WTC11 (cell line): ENCODE results near the gene ATXN7L3B. TPM values are rescaled to one million over a fixed set of nuclear protein-coding genes. Genes with fewer than 3 reads are reported as not detected.

Experiments
- ATAC-seq: fragments of 200-7000 bp; cut with Tn5 transposase; 2 replicates; pipeline ENCODE4 v1.10.0; 2021; ENCODE audit warnings: mild to moderate bottlenecking, moderate library complexity
- CTCF ChIA-PET: fragments of 300-600 bp; sonication (Branson Sonifier 250); formaldehyde crosslinking; loops from one replicate; lab custom pipeline; 2021; ENCODE audit warnings: antibody characterized with exemption; lab: Charles Lee
- POLR2A ChIA-PET: fragments of 350-600 bp; sonication (Branson Sonifier 250); formaldehyde crosslinking; loops from one replicate; lab custom pipeline; 2021; ENCODE audit warnings: antibody characterized with exemption; lab: Charles Lee
- DNase-seq: peaks from one replicate; pipeline ENCODE4 v3.0.0; 2021; ENCODE audit warnings: low spot score
- H3K27ac Mint-ChIP-seq: 2 replicates; pipeline ENCODE4 v1.8.0; 2021; ENCODE audit warnings: mixed read lengths
- H3K27me3 Mint-ChIP-seq: 2 replicates; pipeline ENCODE4 v1.8.0; 2021; ENCODE audit warnings: low read depth, mild to moderate bottlenecking, moderate library complexity, mixed read lengths
- H3K36me3 Mint-ChIP-seq: 2 replicates; pipeline ENCODE4 v1.8.0; 2021; ENCODE audit warnings: mixed read lengths
- H3K4me1 Mint-ChIP-seq: 2 replicates; pipeline ENCODE4 v1.8.0; 2022; ENCODE audit warnings: mixed read lengths
- H3K4me3 Mint-ChIP-seq: 2 replicates; pipeline ENCODE4 v1.8.0; 2021; ENCODE audit warnings: mild to moderate bottlenecking, moderate library complexity, mixed read lengths
- H3K9me3 Mint-ChIP-seq: 2 replicates; pipeline ENCODE4 v1.8.0; 2021; ENCODE audit warnings: mixed read lengths
- CBFB ChIP-seq: sonication (generic); formaldehyde crosslinking; IDR thresholded peaks from 2 replicates; pipeline ENCODE4 v1.8.1; 2022; ENCODE audit warnings: mild to moderate bottlenecking, low read depth, missing genetic modification reagents
- CREM ChIP-seq: sonication (generic); formaldehyde crosslinking; IDR thresholded peaks from 2 replicates; pipeline ENCODE4 v1.8.1; 2022; ENCODE audit warnings: mild to moderate bottlenecking, missing genetic modification reagents, moderate library complexity
- E2F5 ChIP-seq: sonication (generic); formaldehyde crosslinking; IDR thresholded peaks from 2 replicates; pipeline ENCODE4 v1.8.1; 2022; ENCODE audit warnings: mild to moderate bottlenecking, moderate library complexity, missing genetic modification reagents
- ELF4 ChIP-seq: sonication (generic); formaldehyde crosslinking; IDR thresholded peaks from 2 replicates; pipeline ENCODE4 v1.8.1; 2022; ENCODE audit warnings: low read depth, mild to moderate bottlenecking, moderate library complexity, missing genetic modification reagents
- EMX1 ChIP-seq: fragments of 250-450 bp; sonication (Bioruptor Pico); IDR thresholded peaks from 2 replicates; pipeline ENCODE4 v1.8.0; 2021; ENCODE audit warnings: mild to moderate bottlenecking
- GABPB1 ChIP-seq: sonication (generic); formaldehyde crosslinking; IDR thresholded peaks from 2 replicates; pipeline ENCODE4 v1.8.1; 2023; ENCODE audit warnings: mild to moderate bottlenecking, missing genetic modification reagents
- HMGA2 ChIP-seq: fragments of 250-450 bp; sonication (Bioruptor Pico); IDR thresholded peaks from 2 replicates; pipeline ENCODE4 v1.4.0; 2021; ENCODE audit warnings: mild to moderate bottlenecking, moderate library complexity
- MXD4 ChIP-seq: fragments of 250-450 bp; sonication (Bioruptor Pico); IDR thresholded peaks from 2 replicates; pipeline ENCODE4 v1.8.0; 2021; ENCODE audit warnings: mild to moderate bottlenecking, moderate library complexity, borderline replicate concordance
- NFATC4 ChIP-seq: fragments of 250-450 bp; sonication (Bioruptor Pico); IDR thresholded peaks from 2 replicates; pipeline ENCODE4 v1.9.0; 2021; ENCODE audit warnings: mild to moderate bottlenecking
- NFYB ChIP-seq: sonication (generic); formaldehyde crosslinking; conservative IDR thresholded peaks from 2 replicates; pipeline ENCODE4 v1.8.0; 2022; ENCODE audit warnings: low read depth, missing genetic modification reagents
- NR2C2 ChIP-seq: sonication (generic); formaldehyde crosslinking; IDR thresholded peaks from 2 replicates; pipeline ENCODE4 v1.8.0; 2022; ENCODE audit warnings: mild to moderate bottlenecking, missing genetic modification reagents
- SP1 ChIP-seq: sonication (generic); formaldehyde crosslinking; conservative IDR thresholded peaks from 2 replicates; pipeline ENCODE4 v1.8.1; 2022; ENCODE audit warnings: missing genetic modification reagents
- ZBTB21 ChIP-seq: sonication (generic); formaldehyde crosslinking; IDR thresholded peaks from 2 replicates; pipeline ENCODE4 v1.8.1; 2023; ENCODE audit warnings: mild to moderate bottlenecking, missing genetic modification reagents, borderline replicate concordance
- ZNF138 ChIP-seq: sonication (generic); formaldehyde crosslinking; conservative IDR thresholded peaks from 2 replicates; pipeline ENCODE4 v1.8.1; 2022; ENCODE audit warnings: mild to moderate bottlenecking, moderate library complexity, missing genetic modification reagents
- ZNF219 ChIP-seq: sonication (generic); formaldehyde crosslinking; IDR thresholded peaks from 2 replicates; pipeline ENCODE4 v1.8.0; 2023; ENCODE audit warnings: missing genetic modification reagents, mild to moderate bottlenecking, borderline replicate concordance
- ZNF317 ChIP-seq: sonication (generic); formaldehyde crosslinking; IDR thresholded peaks from 2 replicates; pipeline ENCODE4 v1.8.1; 2023; ENCODE audit warnings: low read depth, mild to moderate bottlenecking, moderate library complexity, missing genetic modification reagents, borderline replicate concordance
- ZNF532 ChIP-seq: fragments of 250-450 bp; sonication (Bioruptor Pico); IDR thresholded peaks from 2 replicates; pipeline ENCODE4 v1.9.0; 2021; ENCODE audit warnings: mild to moderate bottlenecking, borderline replicate concordance
- ZNF671 ChIP-seq: fragments of 250-450 bp; sonication (Bioruptor Pico); IDR thresholded peaks from 2 replicates; pipeline ENCODE4 v1.8.0; 2021; ENCODE audit warnings: mild to moderate bottlenecking
- ZSCAN18 ChIP-seq: fragments of 250-450 bp; sonication (Bioruptor Pico); IDR thresholded peaks from 2 replicates; pipeline ENCODE4 v2.1.2; 2022; ENCODE audit warnings: mild to moderate bottlenecking, moderate library complexity
- total RNA-seq: library from RNA; stranded (reverse); gene quantifications from 3 replicates; pipeline ENCODE4 v1.2.3, GENCODE V29; 2021
- TF ChIP-seq, protein P1 (sequence below): sonication (generic); formaldehyde crosslinking; IDR thresholded peaks from 2 replicates; pipeline ENCODE4 v1.8.1; 2023; ENCODE audit warnings: mild to moderate bottlenecking, missing genetic modification reagents, moderate library complexity
- TF ChIP-seq, protein P2 (sequence below): sonication (generic); formaldehyde crosslinking; IDR thresholded peaks from 2 replicates; pipeline ENCODE4 v1.8.1; 2023; ENCODE audit warnings: mild to moderate bottlenecking, missing genetic modification reagents, borderline replicate concordance
- TF ChIP-seq, protein P3 (sequence below): sonication (generic); formaldehyde crosslinking; IDR thresholded peaks from 2 replicates; pipeline ENCODE4 v1.8.0; 2023; ENCODE audit warnings: missing genetic modification reagents

Gene ATXN7L3B
- total RNA-seq, 1 experiment from 2014 or later, result 36.3 TPM

GRCh38 chr12:74551291-74551690 is 13.7 kb downstream of the ATXN7L3B start:
- ChIA-PET POLR2A (no interaction called here), CTCF (no interaction called here)
- Mint-ChIP-seq H3K36me3 (no peaks in the 10 kb centered on the region), H3K27me3 (no peaks in the 10 kb centered on the region), H3K4me3 (no peak overlapping the region), H3K9me3 (no peaks in the 10 kb centered on the region), H3K4me1 (no peaks in the 10 kb centered on the region), H3K27ac (no peak overlapping the region)
- no peak for DNase-seq
- no peak for TF ChIP-seq NFATC4 (CRISPR knock-in tag)
- TF ChIP-seq NFYB (CRISPR knock-in tag), result no peak
- no peak for TF ChIP-seq SP1
- no peak for TF ChIP-seq CBFB (CRISPR knock-in tag)
- TF ChIP-seq NR2C2, result no peak
- TF ChIP-seq, protein P1, sequence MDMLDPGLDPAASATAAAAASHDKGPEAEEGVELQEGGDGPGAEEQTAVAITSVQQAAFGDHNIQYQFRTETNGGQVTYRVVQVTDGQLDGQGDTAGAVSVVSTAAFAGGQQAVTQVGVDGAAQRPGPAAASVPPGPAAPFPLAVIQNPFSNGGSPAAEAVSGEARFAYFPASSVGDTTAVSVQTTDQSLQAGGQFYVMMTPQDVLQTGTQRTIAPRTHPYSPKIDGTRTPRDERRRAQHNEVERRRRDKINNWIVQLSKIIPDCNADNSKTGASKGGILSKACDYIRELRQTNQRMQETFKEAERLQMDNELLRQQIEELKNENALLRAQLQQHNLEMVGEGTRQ (CRISPR knock-in tag), result no peak
- TF ChIP-seq ZBTB21 (CRISPR knock-in tag), result no peak
- TF ChIP-seq ZNF219, result no peak
- TF ChIP-seq, protein P2, sequence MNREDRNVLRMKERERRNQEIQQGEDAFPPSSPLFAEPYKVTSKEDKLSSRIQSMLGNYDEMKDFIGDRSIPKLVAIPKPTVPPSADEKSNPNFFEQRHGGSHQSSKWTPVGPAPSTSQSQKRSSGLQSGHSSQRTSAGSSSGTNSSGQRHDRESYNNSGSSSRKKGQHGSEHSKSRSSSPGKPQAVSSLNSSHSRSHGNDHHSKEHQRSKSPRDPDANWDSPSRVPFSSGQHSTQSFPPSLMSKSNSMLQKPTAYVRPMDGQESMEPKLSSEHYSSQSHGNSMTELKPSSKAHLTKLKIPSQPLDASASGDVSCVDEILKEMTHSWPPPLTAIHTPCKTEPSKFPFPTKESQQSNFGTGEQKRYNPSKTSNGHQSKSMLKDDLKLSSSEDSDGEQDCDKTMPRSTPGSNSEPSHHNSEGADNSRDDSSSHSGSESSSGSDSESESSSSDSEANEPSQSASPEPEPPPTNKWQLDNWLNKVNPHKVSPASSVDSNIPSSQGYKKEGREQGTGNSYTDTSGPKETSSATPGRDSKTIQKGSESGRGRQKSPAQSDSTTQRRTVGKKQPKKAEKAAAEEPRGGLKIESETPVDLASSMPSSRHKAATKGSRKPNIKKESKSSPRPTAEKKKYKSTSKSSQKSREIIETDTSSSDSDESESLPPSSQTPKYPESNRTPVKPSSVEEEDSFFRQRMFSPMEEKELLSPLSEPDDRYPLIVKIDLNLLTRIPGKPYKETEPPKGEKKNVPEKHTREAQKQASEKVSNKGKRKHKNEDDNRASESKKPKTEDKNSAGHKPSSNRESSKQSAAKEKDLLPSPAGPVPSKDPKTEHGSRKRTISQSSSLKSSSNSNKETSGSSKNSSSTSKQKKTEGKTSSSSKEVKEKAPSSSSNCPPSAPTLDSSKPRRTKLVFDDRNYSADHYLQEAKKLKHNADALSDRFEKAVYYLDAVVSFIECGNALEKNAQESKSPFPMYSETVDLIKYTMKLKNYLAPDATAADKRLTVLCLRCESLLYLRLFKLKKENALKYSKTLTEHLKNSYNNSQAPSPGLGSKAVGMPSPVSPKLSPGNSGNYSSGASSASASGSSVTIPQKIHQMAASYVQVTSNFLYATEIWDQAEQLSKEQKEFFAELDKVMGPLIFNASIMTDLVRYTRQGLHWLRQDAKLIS (CRISPR knock-in tag), result no peak
- no peak for TF ChIP-seq E2F5
- TF ChIP-seq, protein P3, sequence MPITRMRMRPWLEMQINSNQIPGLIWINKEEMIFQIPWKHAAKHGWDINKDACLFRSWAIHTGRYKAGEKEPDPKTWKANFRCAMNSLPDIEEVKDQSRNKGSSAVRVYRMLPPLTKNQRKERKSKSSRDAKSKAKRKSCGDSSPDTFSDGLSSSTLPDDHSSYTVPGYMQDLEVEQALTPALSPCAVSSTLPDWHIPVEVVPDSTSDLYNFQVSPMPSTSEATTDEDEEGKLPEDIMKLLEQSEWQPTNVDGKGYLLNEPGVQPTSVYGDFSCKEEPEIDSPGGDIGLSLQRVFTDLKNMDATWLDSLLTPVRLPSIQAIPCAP, result no peak
- TF ChIP-seq EMX1 (CRISPR knock-in tag), result no peak
- no peak for ATAC-seq

DNA sequence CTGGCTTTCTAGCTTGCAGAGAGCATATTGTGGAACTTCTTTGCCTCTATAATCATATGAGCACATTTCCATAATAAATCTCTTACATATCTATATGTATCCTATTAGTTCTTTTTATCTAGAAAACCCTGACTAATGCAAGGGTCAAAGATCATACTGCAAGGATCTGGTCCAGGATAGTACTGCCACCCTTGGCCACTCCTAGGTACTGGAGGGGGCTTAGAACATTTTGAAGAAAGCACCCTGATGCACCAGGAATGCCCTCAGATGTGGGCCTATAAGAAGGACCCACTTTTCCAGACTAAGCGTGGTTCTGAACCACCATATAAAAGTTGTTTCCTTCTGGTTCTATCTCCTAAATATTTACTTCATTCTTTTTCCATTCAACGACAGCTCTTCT is 14.6 kb downstream of the ATXN7L3B start:
- POLR2A ChIA-PET, result no interaction called here
- no peak overlapping the region for H3K27ac Mint-ChIP-seq
- CTCF ChIA-PET, result no interaction called here
- TF ChIP-seq MXD4 (no peak), NFYB (CRISPR knock-in tag) (no peak), ELF4 (CRISPR knock-in tag) (no peak), ZNF138 (CRISPR knock-in tag) (no peak), E2F5 (no peak), ZNF219 (no peak), ZNF317 (CRISPR knock-in tag) (no peak), ZNF532 (no peak), CREM (no peak), ZNF671 (CRISPR knock-in tag) (no peak), HMGA2 (CRISPR knock-in tag) (no peak), GABPB1 (CRISPR knock-in tag) (no peak), ZSCAN18 (CRISPR knock-in tag) (no peak)
- TF ChIP-seq, protein P1 (CRISPR knock-in tag), result no peak

More for the DNA sequence above, 14.6 kb downstream of the ATXN7L3B start:
- no peak for DNase-seq
- no peaks in the 10 kb centered on the region for H3K9me3 Mint-ChIP-seq
- no peak overlapping the region for H3K4me3 Mint-ChIP-seq
- H3K36me3 Mint-ChIP-seq, result no peaks in the 10 kb centered on the region
- H3K4me1 Mint-ChIP-seq, result no peaks in the 10 kb centered on the region
- no peaks in the 10 kb centered on the region for H3K27me3 Mint-ChIP-seq
- peak; percentile 94 for ATAC-seq
